Glomerular visceral epithelial cell (primary cell): ENCODE measurements around the gene RRP36.
"Not testable (repeated sequence)": the region's sequence is repeated elsewhere in the genome, so short reads cannot be mapped to it uniquely, and the experiment has no call there.

Source experiments
- DNase-seq: peaks from one replicate; pipeline ENCODE4 v3.0.0-alpha.2; 2016; ENCODE audit errors: extremely low spot score

The RRP36 gene

GRCh38 chr6:43021270-43022047 is at the start of gene RRP36:
Gene RRP36, plus strand, starts transcription at chr6:43021623. Its CDS starts 32 bp downstream, at chr6:43021655.
- DNase-seq: peak; percentile 75

- no peak for DNase-seq
Observed at GRCh38 chr6:42971746-42972327, 49.6 kb upstream of the RRP36 start.

GRCh38 chr6:42973926-42974325 is 47.5 kb upstream of the RRP36 start:
- DNase-seq: no peak

- no peak for DNase-seq
Observed at GRCh38 chr6:42974919-42975505, 46.4 kb upstream of the RRP36 start.

GRCh38 chr6:42978487-42978838 is 43.0 kb upstream of the RRP36 start:
- DNase-seq: peak; percentile 27

- DNase-seq: peak; percentile 88
Observed at GRCh38 chr6:42978839-42979522, 42.4 kb upstream of the RRP36 start, which contains the start of gene PEX6. Gene PEX6, minus strand, starts transcription at chr6:42979181. Its CDS starts 31 bp downstream, at chr6:42979150.

GRCh38 chr6:42979523-42980177 is 41.8 kb upstream of the RRP36 start:
- DNase-seq: peak; percentile 30

GRCh38 chr6:42981836-42982235 is 39.6 kb upstream of the RRP36 start:
- DNase-seq: no peak

- DNase-seq: peak; percentile 99
Observed at GRCh38 chr6:42984001-42984923, 37.2 kb upstream of the RRP36 start, which contains the start of gene PPP2R5D. Gene PPP2R5D, plus strand, starts transcription at chr6:42984570. Its CDS starts 108 bp downstream, at chr6:42984678.

- no peak for DNase-seq
Observed at GRCh38 chr6:42984924-42985475, 36.4 kb upstream of the RRP36 start.

GRCh38 chr6:42987533-42988451 is 33.6 kb upstream of the RRP36 start:
- no peak for DNase-seq

- DNase-seq: no peak
Observed at GRCh38 chr6:42988486-42989020, 32.9 kb upstream of the RRP36 start.

- no peak for DNase-seq
Observed at GRCh38 chr6:42989923-42990322, 31.5 kb upstream of the RRP36 start.

GRCh38 chr6:42993445-42993844 is 28.0 kb upstream of the RRP36 start:
- no peak for DNase-seq

GRCh38 chr6:42996513-42996912 is 24.9 kb upstream of the RRP36 start:
- peak; percentile 22 for DNase-seq

GRCh38 chr6:42998205-42998604 is 23.2 kb upstream of the RRP36 start:
- DNase-seq: not testable (repeated sequence)

GRCh38 chr6:43001843-43002242 is 19.6 kb upstream of the RRP36 start:
- DNase-seq: no peak

GRCh38 chr6:43005844-43006243 is 15.6 kb upstream of the RRP36 start:
- no peak for DNase-seq

- no peak for DNase-seq
Observed at GRCh38 chr6:43006251-43006650, 15.2 kb upstream of the RRP36 start.
